ENCODE measurements around the gene SEMA6A.
"Not testable (repeated sequence)": the region's sequence is repeated elsewhere in the genome, so short reads cannot be mapped to it uniquely, and the experiment has no call there.

The SEMA6A gene

GRCh38 chr5:116524051-116524904, 50.3 kb downstream of the SEMA6A start:
- DNase-seq (ENCODE audit: low spot score): no peak

- DNase-seq (ENCODE audit: low spot score): not testable (repeated sequence)
Measured at GRCh38 chr5:116523182-116523581, 51.4 kb downstream of the SEMA6A start.

- DNase-seq (ENCODE audit: low spot score): no peak
Measured at GRCh38 chr5:116522356-116523136, 52.1 kb downstream of the SEMA6A start.

- no peak for DNase-seq (ENCODE audit: low spot score)
Measured at GRCh38 chr5:116521173-116521872, 53.3 kb downstream of the SEMA6A start.

- DNase-seq (ENCODE audit: low spot score): no peak
Measured at GRCh38 chr5:116520771-116521170, 53.9 kb downstream of the SEMA6A start.

- DNase-seq (ENCODE audit: low spot score): no peak
Measured at GRCh38 chr5:116518423-116518822, 56.2 kb downstream of the SEMA6A start.

- DNase-seq (ENCODE audit: low spot score): no peak
Measured at GRCh38 chr5:116517488-116517887, 57.1 kb downstream of the SEMA6A start.

- no peak for DNase-seq (ENCODE audit: low spot score)
Measured at GRCh38 chr5:116516021-116516420, 58.6 kb downstream of the SEMA6A start.

GRCh38 chr5:116514421-116514970, 60.1 kb downstream of the SEMA6A start:
- no peak for DNase-seq (ENCODE audit: low spot score)

GRCh38 chr5:116510517-116510916, 64.1 kb downstream of the SEMA6A start:
- no peak for DNase-seq (ENCODE audit: low spot score)

- no peak for DNase-seq (ENCODE audit: low spot score)
Measured at GRCh38 chr5:116509483-116510244, 65.0 kb downstream of the SEMA6A start.

- DNase-seq (ENCODE audit: low spot score): no peak
Measured at GRCh38 chr5:116508835-116509234, 65.8 kb downstream of the SEMA6A start.

GRCh38 chr5:116507941-116508655, 66.5 kb downstream of the SEMA6A start:
- DNase-seq (ENCODE audit: low spot score): no peak

- DNase-seq (ENCODE audit: low spot score): no peak
Measured at GRCh38 chr5:116507051-116507537, 67.5 kb downstream of the SEMA6A start.

- DNase-seq (ENCODE audit: low spot score): no peak
Measured at GRCh38 chr5:116506488-116506887, 68.1 kb downstream of the SEMA6A start.

- DNase-seq (ENCODE audit: low spot score): no peak
Measured at GRCh38 chr5:116504593-116505166, 69.9 kb downstream of the SEMA6A start.

GRCh38 chr5:116502616-116503015, 72.0 kb downstream of the SEMA6A start:
- no peak for DNase-seq (ENCODE audit: low spot score)

GRCh38 chr5:116502138-116502537, 72.5 kb downstream of the SEMA6A start:
- no peak for DNase-seq (ENCODE audit: low spot score)

- no peak for DNase-seq (ENCODE audit: low spot score)
Measured at GRCh38 chr5:116498503-116499048, 76.0 kb downstream of the SEMA6A start.

- DNase-seq (ENCODE audit: low spot score): no peak
Measured at GRCh38 chr5:116497631-116498030, 77.0 kb downstream of the SEMA6A start.

Measured in RKO (cell line).